Measurements from ENCODE around the gene PLVAP. TPM values are rescaled to one million over a fixed set of nuclear protein-coding genes. Genes with fewer than 3 reads are reported as not detected.
A peak's percentile ranks its signal among the peaks of the same experiment; 100 is the strongest.

The PLVAP gene
- total and polyA plus RNA-seq, 8 donors = 5.8 to 95.1 (median 30.3) TPM

GRCh38 chr19:17340302-17340870 is 36.8 kb downstream of the PLVAP start:
- intact Hi-C loops (cut with DNase I; ENCODE audit: low total_unique reads) = no loop called here
- H3K27ac ChIP-seq = no peak overlapping the region
- H3K4me1 ChIP-seq = peaks cover 14 to 43% (median 29%) of the 10 kb centered on the region in 4 donors
- peak; percentile 52 to 77 for DNase-seq
- TF ChIP-seq EP300 (IDR thresholded peaks at IDR 0.05) = no peak
- TF ChIP-seq POLR2AphosphoS5 (IDR thresholded peaks at IDR 0.05) = no peak
- TF ChIP-seq CTCF (IDR thresholded peaks at IDR 0.05) = no peak
- TF ChIP-seq POLR2A (IDR thresholded peaks at IDR 0.05) = no peak
- H3K9me3 ChIP-seq = no peaks in the 10 kb centered on the region
- H3K4me3 ChIP-seq = no peak overlapping the region
- no peaks in the 10 kb centered on the region for H3K27me3 ChIP-seq
- peaks cover 0 to 32% (median 21%) of the 10 kb centered on the region in 4 donors for H3K36me3 ChIP-seq
- 54 to 66% (median 55%) methylated on average over 19 to 21 of the region's 21 CpGs for WGBS, 5 donors

GRCh38 chr19:17339088-17339741 is 37.9 kb downstream of the PLVAP start:
- 86 to 91% (median 90%) methylated on average over 34 of the region's 34 CpGs for WGBS, 5 donors
- no peak for TF ChIP-seq POLR2AphosphoS5 (IDR thresholded peaks at IDR 0.05)
- TF ChIP-seq EP300 (IDR thresholded peaks at IDR 0.05) = no peak
- no peak for TF ChIP-seq POLR2A (IDR thresholded peaks at IDR 0.05)
- TF ChIP-seq CTCF (IDR thresholded peaks at IDR 0.05) = no peak
- H3K27me3 ChIP-seq = no peaks in the 10 kb centered on the region
- peaks cover 19 to 52% (median 39%) of the 10 kb centered on the region in 4 donors for H3K4me1 ChIP-seq
- no peak overlapping the region for H3K4me3 ChIP-seq
- no peak for DNase-seq
- H3K27ac ChIP-seq = no peak overlapping the region
- H3K9me3 ChIP-seq = no peaks in the 10 kb centered on the region
- H3K36me3 ChIP-seq = peaks cover 0 to 32% (median 21%) of the 10 kb centered on the region in 4 donors
- intact Hi-C loops (cut with DNase I; ENCODE audit: low total_unique reads) = no loop called here

GRCh38 chr19:17338433-17339078 is 38.6 kb downstream of the PLVAP start:
- peaks cover 26 to 59% (median 45%) of the 10 kb centered on the region in 4 donors for H3K4me1 ChIP-seq
- whole genome bisulfite sequencing, 5 donors = 89 to 95% (median 92%) methylated on average over 17 to 30 of the region's 30 CpGs
- no peak overlapping the region for H3K27ac ChIP-seq
- intact Hi-C loops (cut with DNase I; ENCODE audit: low total_unique reads) = no loop called here
- TF ChIP-seq CTCF (IDR thresholded peaks at IDR 0.05) (no peak), EP300 (IDR thresholded peaks at IDR 0.05) (no peak), POLR2A (IDR thresholded peaks at IDR 0.05) (no peak), POLR2AphosphoS5 (IDR thresholded peaks at IDR 0.05) (no peak)
- H3K27me3 ChIP-seq = no peaks in the 10 kb centered on the region
- peak overlapping the region in 3 of 4 donors; percentile 58 to 91 (median 58) for H3K4me3 ChIP-seq
- H3K9me3 ChIP-seq = no peaks in the 10 kb centered on the region
- H3K36me3 ChIP-seq = peaks cover 0 to 32% (median 21%) of the 10 kb centered on the region in 4 donors
- no peak for DNase-seq

- Histone ChIP-seq H3K27me3 (no peaks in the 10 kb centered on the region), H3K9me3 (no peaks in the 10 kb centered on the region), H3K27ac (peak overlapping the region; percentile 53 to 96 (median 91)), H3K4me3 (peak overlapping the region; percentile 58 to 91 (median 62)), H3K36me3 (peaks cover 0 to 34% (median 21%) of the 10 kb centered on the region in 4 donors), H3K4me1 (peaks cover 27 to 66% (median 50%) of the 10 kb centered on the region in 4 donors)
- TF ChIP-seq POLR2AphosphoS5 (IDR thresholded peaks at IDR 0.05) = no peak
- intact Hi-C loops (cut with DNase I; ENCODE audit: low total_unique reads) = no loop called here
- WGBS, 5 donors = 6 to 10% (median 7%) methylated on average over 34 to 50 of the region's 50 CpGs
- DNase-seq = peak in 1 of 2 donors; percentile 62
Observed at GRCh38 chr19:17337675-17338432, 39.3 kb downstream of the PLVAP start.

All from stomach (tissue), 9 donors.